GM12878 (cell line): ENCODE measurements around the gene ADGRB2. TPM values are rescaled to one million over a fixed set of nuclear protein-coding genes. Genes with fewer than 3 reads are reported as not detected.

Experiments used
- ATAC-seq: fragments of 200-7000 bp; cut with Tn5 transposase; 3 replicates; pipeline ENCODE4 v1.9.1; 2020; ENCODE audit warnings: mild to moderate bottlenecking, moderate library complexity
- BruUV-seq: library from RNA; stranded (reverse); fragments of 400-500 nt; replicated peaks from 2 replicates; lab custom pipeline; 2021; lab: Mats Ljungman, UMichigan
- CTCF ChIA-PET: fragments of 300-600 bp; sonication (Branson Sonifier 250); formaldehyde crosslinking; extraction: SDS; loops from one replicate; lab custom pipeline; 2021; ENCODE audit warnings: inconsistent platforms; lab: Yijun Ruan, JAX
- POLR2A ChIA-PET: fragments of 350-600 bp; formaldehyde crosslinking; extraction: SDS; loops from one replicate; lab custom pipeline; 2021; ENCODE audit warnings: inconsistent platforms; lab: Charles Lee
- RAD21 ChIA-PET: fragments of 300-600 bp; sonication (Branson Sonifier 250); formaldehyde crosslinking; loops from one replicate; lab custom pipeline; 2023; ENCODE audit warnings: antibody characterized with exemption; ENCODE audit not compliant: unreplicated experiment; lab: Charles Lee
- SMC1A ChIA-PET: fragments of 300-600 bp; sonication (Branson Sonifier 250); formaldehyde crosslinking; loops from one replicate; lab custom pipeline; 2023; ENCODE audit not compliant: unreplicated experiment, uncharacterized antibody; lab: Charles Lee
- DNase-seq: peaks from one replicate; pipeline ENCODE4 v3.0.0-alpha.2; 2011; ENCODE audit warnings: low read depth, low spot score
- FAIRE-seq: peaks from 3 replicates; lab custom pipeline; 2011; peaks lifted over from hg19 to GRCh38; lab: Jason Lieb, UNC
- H2AFZ ChIP-seq: 2 replicates; pipeline ENCODE4 v1.6.0; 2011; ENCODE audit warnings: low read depth, low read length, control low read depth; ENCODE audit not compliant: control insufficient read depth
- H3K27ac ChIP-seq: 2 replicates; pipeline ENCODE4 v1.5.1; 2011; ENCODE audit warnings: control low read depth; ENCODE audit not compliant: control insufficient read depth, insufficient read depth
- H3K27me3 ChIP-seq, 2 experiments: replicated peaks in 1 of 2; 2 replicates each; pipeline versions ENCODE4 v1.6.0 to v1.6.1; 2011; ENCODE audit warnings: low read length in 1 of 2; ENCODE audit not compliant: control insufficient read depth in 2 of 2, insufficient read depth in 2 of 2
- H3K36me3 ChIP-seq, 2 experiments: 2 replicates each; pipeline ENCODE4 v1.5.1; 2011; ENCODE audit warnings: low read length in 1 of 2; ENCODE audit not compliant: control insufficient read depth in 2 of 2, insufficient read depth in 2 of 2
- H3K4me1 ChIP-seq: 2 replicates; pipeline ENCODE4 v1.6.1; 2011; ENCODE audit warnings: mild to moderate bottlenecking, low read length, moderate library complexity, mixed read lengths; ENCODE audit not compliant: control insufficient read depth, insufficient read depth
- H3K4me2 ChIP-seq: 2 replicates; pipeline ENCODE4 v1.6.0; 2011; ENCODE audit warnings: control low read depth; ENCODE audit not compliant: control insufficient read depth, insufficient read depth
- H3K4me3 ChIP-seq: fragments of 200-600 bp; sonication (generic); 2 replicates; pipeline ENCODE4 v1.5.1; 2016
- H3K79me2 ChIP-seq: 2 replicates; pipeline ENCODE4 v1.6.0; 2011; ENCODE audit warnings: low read length; ENCODE audit not compliant: control insufficient read depth, insufficient read depth
- H3K9ac ChIP-seq: 2 replicates; pipeline ENCODE4 v1.8.0; 2011; ENCODE audit warnings: low read length, control low read depth, mixed read lengths; ENCODE audit not compliant: control insufficient read depth, insufficient read depth
- H3K9me3 ChIP-seq: replicated peaks from 3 replicates; pipeline ENCODE4 v1.5.1; 2011; ENCODE audit warnings: mild to moderate bottlenecking, low read length; ENCODE audit not compliant: control insufficient read depth, insufficient read depth
- H4K20me1 ChIP-seq: 2 replicates; pipeline ENCODE4 v1.6.0; 2011; ENCODE audit not compliant: control insufficient read depth, insufficient read depth
- FOS ChIP-seq: IDR thresholded peaks from 3 replicates; pipeline ENCODE4 v1.6.1; 2011; ENCODE audit warnings: borderline replicate concordance; ENCODE audit not compliant: insufficient read length; ENCODE audit errors: extremely low read depth
- NFYB ChIP-seq: IDR thresholded peaks from 2 replicates; pipeline ENCODE4 v1.6.1; 2011; ENCODE audit warnings: low read depth, mild to moderate bottlenecking, low read length, improper control_type of control experiment, moderate library complexity; ENCODE audit not compliant: insufficient read depth
- POLR2AphosphoS2 ChIP-seq: IDR thresholded peaks from 2 replicates; pipeline ENCODE4 v1.6.1; 2011; ENCODE audit warnings: low read depth, mild to moderate bottlenecking, low read length, improper control_type of control experiment, moderate library complexity
- ZBTB11 ChIP-seq: fragments of 450-650 bp; formaldehyde crosslinking; IDR thresholded peaks from 2 replicates; pipeline ENCODE4 v1.5.0; 2022; ENCODE audit warnings: mild to moderate bottlenecking, missing genetic modification characterization
- WGBS: methylation state at CpG from one replicate; pipeline ENCODE4 v1.1.6; 2016; ENCODE audit warnings: low lambda C conversion rate; ENCODE audit not compliant: insufficient replicate concordance, insufficient coverage; ENCODE audit errors: missing lambda C conversion rate; 5-methylcytosine and 5-hydroxymethylcytosine counted together
- in situ Hi-C: fragments of 300-500 bp; cut with MboI; formaldehyde crosslinking; loops from 9 replicates; pipeline ENCODE4 v1.14.3; 2018; ENCODE audit warnings: mixed read lengths
- intact Hi-C: fragments of 100-400 bp; cut with micrococcal nuclease; formaldehyde crosslinking; loops from one replicate; pipeline ENCODE4 v1.14.2; 2022; ENCODE audit not compliant: unreplicated experiment
- polyA plus RNA-seq, 11 experiments: library from polyadenylated mRNA; depleted of rRNA in 4 of 11; unstranded in 6 of 11; stranded (reverse) in 5 of 11; fragments of >200 nt; fragmentation: Nextera tagmentation in 4 of 11; fragmentation: Illumina TruSeq in 1 of 11; extraction: Ambion mirVana in 4 of 11; extraction: Trizol in 1 of 11; gene quantifications; 1 replicate in 1 of 11; 2 replicates in 10 of 11; pipeline versions ENCODE4 v1.2.1 to v1.2.3, GENCODE V29; 2011 to 2016; ENCODE audit warnings: inconsistent platforms in 2 of 11, missing spikeins in 2 of 11, low read depth in 1 of 11
- total RNA-seq, 4 experiments: library from RNA; depleted of rRNA in 3 of 4; stranded (reverse); fragments of >200 nt in 3 of 4; fragmentation: Illumina TruSeq in 1 of 4; extraction: Trizol in 1 of 4; gene quantifications; 2 replicates each; pipeline versions ENCODE4 v1.2.1 to v1.2.3, GENCODE V29; 2013 to 2021

Gene ADGRB2
- total and polyA plus RNA-seq, 10 of the 15 experiments (the other 5 are each of a cell fraction or from before 2014, with no cell fraction given) = 0.11 to 0.33 (median 0.18) TPM; not detected in 4

- SMC1A ChIA-PET = no interaction called here
- no peak overlapping the region for H3K27ac ChIP-seq
- H3K9me3 ChIP-seq = no peaks in the 10 kb centered on the region
- no peak overlapping the region for H3K4me2 ChIP-seq
- no peak for DNase-seq
- H3K4me3 ChIP-seq = no peak overlapping the region
- no peak overlapping the region for H3K9ac ChIP-seq
- 8% methylated on average over 3 of the region's 3 CpGs for WGBS
- H3K27me3 ChIP-seq = peaks cover 19 to 34% of the 10 kb centered on the region in 2 experiments
- FAIRE-seq = no peak
- CTCF ChIA-PET = no interaction called here
- POLR2A ChIA-PET = no interaction called here
- no peak overlapping the region for H2AFZ ChIP-seq
- no peak for ATAC-seq
- RAD21 ChIA-PET = no interaction called here
- intact Hi-C loops (no loop called here), in situ Hi-C loops (no loop called here)
- H3K36me3 ChIP-seq = no peaks in the 10 kb centered on the region
- no peaks in the 10 kb centered on the region; the same call in 1 of the 2 replicates for H4K20me1 ChIP-seq
- BruUV-seq = no TSS peak
- H3K79me2 ChIP-seq = no peaks in the 10 kb centered on the region
- TF ChIP-seq POLR2AphosphoS2 = no peak
- TF ChIP-seq NFYB = no peak
- TF ChIP-seq ZBTB11 (CRISPR knock-in tag) = no peak
- no peak for TF ChIP-seq FOS
- H3K4me1 ChIP-seq = peaks cover 6% of the 10 kb centered on the region
Measured at GRCh38 chr1:31774495-31774894, 10.4 kb upstream of the ADGRB2 start.
